Lung (tissue), 12 donors: Measurements from ENCODE around the gene ACSS3. TPM values are rescaled to one million over a fixed set of nuclear protein-coding genes. Genes with fewer than 3 reads are reported as not detected.
A peak's percentile ranks its signal among the peaks of the same experiment; 100 is the strongest.

ENCODE experiments used
- ATAC-seq: fragments of 200-7000 bp; cut with Tn5 transposase; one replicate; pipeline ENCODE4 v1.9.1; 2020; ENCODE audit warnings: moderate number of reproducible peaks; ENCODE audit not compliant: insufficient read depth, low FRiP score
- DNase-seq, 3 donors: peaks; one replicate each; pipeline ENCODE4 v3.0.0-alpha.2; 2013 to 2017
- H3K27ac ChIP-seq, 2 donors: one replicate each; pipeline ENCODE4 v1.5.1; 2013; ENCODE audit warnings: mild to moderate bottlenecking in 2 of 2, moderate library complexity in 2 of 2, control low read depth in 1 of 2, inconsistent platforms in 1 of 2, low read depth in 1 of 2, low read length in 1 of 2
- H3K27me3 ChIP-seq, 3 donors: one replicate each; pipeline ENCODE4 v1.5.1; 2013; ENCODE audit warnings: low read length in 2 of 3; ENCODE audit not compliant: control insufficient read depth in 3 of 3, insufficient read depth in 3 of 3
- H3K36me3 ChIP-seq, 4 donors: one replicate each; pipeline ENCODE4 v1.5.1; 2013; ENCODE audit warnings: low read length in 4 of 4, mild to moderate bottlenecking in 1 of 4, moderate library complexity in 1 of 4; ENCODE audit not compliant: control insufficient read depth in 4 of 4, insufficient read depth in 4 of 4
- H3K4me1 ChIP-seq, 5 donors: one replicate each; pipeline ENCODE4 v1.5.1; 2013; ENCODE audit warnings: low read length in 5 of 5, mild to moderate bottlenecking in 2 of 5, moderate library complexity in 1 of 5; ENCODE audit not compliant: control insufficient read depth in 5 of 5, insufficient read depth in 5 of 5
- H3K4me3 ChIP-seq: one replicate; pipeline ENCODE4 v1.5.1; 2013; ENCODE audit warnings: mild to moderate bottlenecking, control low read depth, moderate library complexity
- H3K9ac ChIP-seq, 2 donors: one replicate each; pipeline ENCODE4 v1.5.1; 2013; ENCODE audit warnings: low read length in 2 of 2, control low read depth in 1 of 2; ENCODE audit not compliant: insufficient read depth in 1 of 2
- H3K9me3 ChIP-seq, 4 donors: one replicate each; pipeline ENCODE4 v1.5.1; 2013; ENCODE audit warnings: low read length in 3 of 4, mild to moderate bottlenecking in 1 of 4, moderate library complexity in 1 of 4; ENCODE audit not compliant: control insufficient read depth in 4 of 4, insufficient read depth in 3 of 4
- WGBS, 2 donors: extraction: QIAGEN DNeasy Blood & Tissue Kit; methylation state at CpG; one replicate each; pipeline ENCODE4 v1.1.7; 2013; 5-methylcytosine and 5-hydroxymethylcytosine counted together
- polyA plus RNA-seq, 2 donors: library from polyadenylated mRNA; stranded (reverse); fragments of 200-250 nt; gene quantifications; one replicate each; pipeline ENCODE4 v1.2.1, GENCODE V29; 2013
- total RNA-seq, 2 donors: library from RNA; depleted of rRNA in 1 of 2; stranded (reverse); fragments of >200 nt in 1 of 2; gene quantifications; one replicate each; pipeline ENCODE4 v1.2.1, GENCODE V29; 2014 to 2021
- TF ChIP-seq, protein P1 (sequence below): IDR thresholded peaks from 2 replicates; pipeline ENCODE4 v1.5.1; 2012; ENCODE audit warnings: mild to moderate bottlenecking; ENCODE audit errors: control extremely low read depth, extremely low read depth
- donor health status: control.
- donor health status: control.
- donor health status: Bipolar disorder and iron deficiency.
- donor health status: healthy.
- donor health status: DM: yes; HTN: yes; CAD: no.

ACSS3 gene
- total and polyA plus RNA-seq, 4 donors, result 5.3 to 85.5 (median 15.8) TPM

DNA sequence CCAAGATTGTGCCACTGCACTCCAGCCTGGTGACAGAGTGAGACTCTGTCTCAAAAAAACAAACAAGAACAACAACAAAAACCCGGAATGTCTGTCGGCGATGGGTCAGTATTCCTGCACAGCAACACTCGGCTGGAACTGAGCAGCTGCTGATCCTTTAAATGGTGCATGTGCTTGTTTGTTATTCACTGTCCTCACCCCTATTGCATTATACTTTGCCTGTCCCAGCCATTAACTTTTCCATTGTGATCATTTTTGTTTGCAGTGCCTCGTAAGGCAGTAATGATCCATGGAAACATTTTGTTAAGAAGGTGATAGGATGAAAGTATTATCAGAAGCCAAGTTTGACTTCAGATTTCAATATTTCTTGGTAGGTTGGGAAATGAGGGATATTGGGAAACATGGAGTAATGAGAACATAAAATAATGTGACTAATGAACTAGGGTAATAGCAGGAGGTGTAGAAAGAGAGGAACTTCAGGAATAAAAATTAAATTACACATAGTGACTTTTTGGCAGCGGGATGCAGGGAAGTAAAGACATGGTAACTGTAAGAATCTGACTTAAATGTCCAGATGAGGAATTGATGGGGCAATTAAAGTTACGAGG lies 6.1 kb downstream of the ACSS3 start:
- Histone ChIP-seq H3K9me3 (no peaks in the 10 kb centered on the region), H3K4me3 (no peak overlapping the region), H3K27me3 (no peaks in the 10 kb centered on the region), H3K9ac (no peak overlapping the region), H3K4me1 (peaks cover 0 to 16% (median 7%) of the 10 kb centered on the region in 5 donors), H3K27ac (no peak overlapping the region), H3K36me3 (no peaks in the 10 kb centered on the region)
- WGBS, 2 donors, result 75 to 83% methylated on average over 7 of the region's 7 CpGs
- DNase-seq (no peak), ATAC-seq (no peak)
- TF ChIP-seq, protein P1, sequence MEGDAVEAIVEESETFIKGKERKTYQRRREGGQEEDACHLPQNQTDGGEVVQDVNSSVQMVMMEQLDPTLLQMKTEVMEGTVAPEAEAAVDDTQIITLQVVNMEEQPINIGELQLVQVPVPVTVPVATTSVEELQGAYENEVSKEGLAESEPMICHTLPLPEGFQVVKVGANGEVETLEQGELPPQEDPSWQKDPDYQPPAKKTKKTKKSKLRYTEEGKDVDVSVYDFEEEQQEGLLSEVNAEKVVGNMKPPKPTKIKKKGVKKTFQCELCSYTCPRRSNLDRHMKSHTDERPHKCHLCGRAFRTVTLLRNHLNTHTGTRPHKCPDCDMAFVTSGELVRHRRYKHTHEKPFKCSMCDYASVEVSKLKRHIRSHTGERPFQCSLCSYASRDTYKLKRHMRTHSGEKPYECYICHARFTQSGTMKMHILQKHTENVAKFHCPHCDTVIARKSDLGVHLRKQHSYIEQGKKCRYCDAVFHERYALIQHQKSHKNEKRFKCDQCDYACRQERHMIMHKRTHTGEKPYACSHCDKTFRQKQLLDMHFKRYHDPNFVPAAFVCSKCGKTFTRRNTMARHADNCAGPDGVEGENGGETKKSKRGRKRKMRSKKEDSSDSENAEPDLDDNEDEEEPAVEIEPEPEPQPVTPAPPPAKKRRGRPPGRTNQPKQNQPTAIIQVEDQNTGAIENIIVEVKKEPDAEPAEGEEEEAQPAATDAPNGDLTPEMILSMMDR, result no peak

DNA sequence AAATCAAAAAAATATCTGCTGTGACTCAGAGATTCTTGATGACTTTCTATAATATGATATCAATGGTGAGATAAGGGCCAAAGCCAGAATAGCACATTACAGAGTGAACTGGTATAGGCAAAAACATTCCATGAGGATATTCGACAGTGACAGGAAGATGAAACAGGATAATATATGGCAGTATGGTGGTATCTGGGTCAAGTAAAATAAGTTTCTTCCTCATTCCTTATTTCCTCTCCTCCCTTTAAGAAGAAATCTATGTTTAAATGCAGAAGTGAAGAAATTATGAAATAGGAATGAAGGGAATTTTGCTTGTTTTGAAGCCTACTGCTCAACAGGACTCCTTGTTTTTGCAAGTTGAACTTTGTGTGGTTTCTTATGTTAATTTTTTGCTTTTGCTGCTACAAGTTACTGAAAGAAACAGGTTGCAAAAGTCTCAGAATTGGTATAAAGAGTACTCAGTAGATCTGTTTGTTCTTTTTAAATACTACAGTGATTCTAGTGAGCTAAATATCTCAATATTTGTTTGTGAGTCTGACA lies 7.0 kb downstream of the ACSS3 start:
- Histone ChIP-seq H3K9me3 (no peaks in the 10 kb centered on the region), H3K4me3 (no peak overlapping the region), H3K9ac (no peak overlapping the region), H3K36me3 (no peaks in the 10 kb centered on the region), H3K4me1 (peaks cover 0 to 13% (median 7%) of the 10 kb centered on the region in 5 donors), H3K27ac (peak overlapping the region in 1 of 2 donors; percentile 9), H3K27me3 (no peaks in the 10 kb centered on the region)
- 14 to 36% methylated on average over 1 of the region's 1 CpG for WGBS, 2 donors
- ATAC-seq, result no peak
- DNase-seq, result no peak
- TF ChIP-seq, protein P1, result no peak

DNA sequence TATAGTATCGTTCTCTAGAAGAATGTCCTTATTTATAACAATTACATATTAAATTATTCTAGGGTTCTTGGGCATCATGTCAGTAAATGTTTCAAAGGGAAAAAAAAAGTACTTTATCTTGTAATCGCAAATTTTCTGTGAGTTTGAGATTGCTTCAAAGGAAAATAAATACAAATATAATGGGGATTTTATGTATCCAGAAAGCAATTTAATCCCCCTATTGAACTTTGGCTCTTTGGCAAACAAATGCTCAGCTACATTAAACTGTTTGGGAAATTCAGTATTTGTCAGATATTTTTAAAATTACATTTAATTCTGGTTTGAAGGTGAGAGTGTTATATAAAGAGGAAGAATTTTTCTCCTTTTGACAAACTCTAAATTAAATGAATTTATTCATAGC lies 8.0 kb downstream of the ACSS3 start:
- no peaks in the 10 kb centered on the region for H3K9me3 ChIP-seq
- H3K27ac ChIP-seq, result no peak overlapping the region
- H3K27me3 ChIP-seq, result no peaks in the 10 kb centered on the region
- no peak for DNase-seq
- WGBS, 2 donors, result 71 to 77% methylated on average over 2 of the region's 2 CpGs
- H3K4me1 ChIP-seq, result peaks cover 0 to 13% (median 5%) of the 10 kb centered on the region in 5 donors
- no peak overlapping the region for H3K4me3 ChIP-seq
- H3K9ac ChIP-seq, result no peak overlapping the region
- TF ChIP-seq, protein P1, result no peak
- H3K36me3 ChIP-seq, result no peaks in the 10 kb centered on the region
- no peak for ATAC-seq
